ENCODE data around the gene SORBS2. TPM values are rescaled to one million over a fixed set of nuclear protein-coding genes. Genes with fewer than 3 reads are reported as not detected.

The SORBS2 gene
- total and polyA plus RNA-seq, 4 experiments from 2014 or later = not detected

- no peak overlapping the region for H3K27ac Mint-ChIP-seq
- Histone ChIP-seq H3K4me1 (ENCODE audit: insufficient read depth, low read length) (no peaks in the 10 kb centered on the region), H3K9me3 (ENCODE audit: control insufficient read depth in 1 of 2, low read length in 2 of 2) (no peaks in the 10 kb centered on the region), H3K27me3 (ENCODE audit: insufficient read depth, low read length) (no peaks in the 10 kb centered on the region), H3K36me3 (ENCODE audit: insufficient read depth, low read length) (no peaks in the 10 kb centered on the region), H3K4me3 (ENCODE audit: low read length in 2 of 2) (no peak overlapping the region), H3K27ac (ENCODE audit: low read depth, low read length) (no peak overlapping the region)
- peaks cover 0 to 3% (median 0%) of the 10 kb centered on the region in 8 donors for H3K9me3 Mint-ChIP-seq
- DNase-seq = no peak
- intact Hi-C loops (cut with micrococcal nuclease) = no loop called here
- ChIA-PET POLR2A (ENCODE audit: partially characterized antibody) (no interaction called here), CTCF (ENCODE audit: partially characterized antibody) (no interaction called here)
- no peaks in the 10 kb centered on the region for H3K36me3 Mint-ChIP-seq
- H3K27me3 Mint-ChIP-seq = peaks cover 0 to 10% of the 10 kb centered on the region in 2 donors
- H3K4me3 Mint-ChIP-seq = no peak overlapping the region
- H3K4me1 Mint-ChIP-seq = no peaks in the 10 kb centered on the region
Observed at GRCh38 chr4:185697488-185697887, 114.5 kb downstream of the SORBS2 start.

GRCh38 chr4:185695743-185696142, 116.3 kb downstream of the SORBS2 start:
- no peak overlapping the region for H3K4me3 Mint-ChIP-seq
- ChIA-PET POLR2A (ENCODE audit: partially characterized antibody) (no interaction called here), CTCF (ENCODE audit: partially characterized antibody) (no interaction called here)
- Histone ChIP-seq H3K27ac (ENCODE audit: low read depth, low read length) (no peak overlapping the region), H3K9me3 (ENCODE audit: control insufficient read depth in 1 of 2, low read length in 2 of 2) (no peaks in the 10 kb centered on the region), H3K4me3 (ENCODE audit: low read length in 2 of 2) (no peak overlapping the region), H3K27me3 (ENCODE audit: insufficient read depth, low read length) (no peaks in the 10 kb centered on the region), H3K36me3 (ENCODE audit: insufficient read depth, low read length) (no peaks in the 10 kb centered on the region), H3K4me1 (ENCODE audit: insufficient read depth, low read length) (no peaks in the 10 kb centered on the region)
- H3K36me3 Mint-ChIP-seq = no peaks in the 10 kb centered on the region
- H3K4me1 Mint-ChIP-seq = no peaks in the 10 kb centered on the region
- H3K9me3 Mint-ChIP-seq = no peaks in the 10 kb centered on the region
- intact Hi-C loops (cut with micrococcal nuclease) = no loop called here
- H3K27ac Mint-ChIP-seq = no peak overlapping the region
- no peak for DNase-seq
- peaks cover 0 to 6% of the 10 kb centered on the region in 2 donors for H3K27me3 Mint-ChIP-seq

- Mint-ChIP-seq H3K4me1 (no peaks in the 10 kb centered on the region), H3K9me3 (no peaks in the 10 kb centered on the region), H3K27ac (no peak overlapping the region), H3K36me3 (no peaks in the 10 kb centered on the region), H3K27me3 (peaks cover 1 to 9% of the 10 kb centered on the region in 2 donors), H3K4me3 (no peak overlapping the region)
- Histone ChIP-seq H3K4me1 (ENCODE audit: insufficient read depth, low read length) (no peaks in the 10 kb centered on the region), H3K36me3 (ENCODE audit: insufficient read depth, low read length) (no peaks in the 10 kb centered on the region), H3K9me3 (ENCODE audit: control insufficient read depth in 1 of 2, low read length in 2 of 2) (no peaks in the 10 kb centered on the region), H3K27me3 (ENCODE audit: insufficient read depth, low read length) (no peaks in the 10 kb centered on the region), H3K4me3 (ENCODE audit: low read length in 2 of 2) (no peak overlapping the region), H3K27ac (ENCODE audit: low read depth, low read length) (no peak overlapping the region)
- ChIA-PET POLR2A (ENCODE audit: partially characterized antibody) (no interaction called here), CTCF (ENCODE audit: partially characterized antibody) (no interaction called here)
- intact Hi-C loops (cut with micrococcal nuclease) = no loop called here
- no peak for DNase-seq
Observed at GRCh38 chr4:185693548-185694215, 118.3 kb downstream of the SORBS2 start.

GRCh38 chr4:185689407-185689806, 122.6 kb downstream of the SORBS2 start:
- H3K27me3 ChIP-seq (ENCODE audit: insufficient read depth, low read length) = no peaks in the 10 kb centered on the region
- Mint-ChIP-seq H3K27me3 (peaks cover 1 to 11% of the 10 kb centered on the region in 2 donors), H3K4me1 (no peaks in the 10 kb centered on the region), H3K27ac (no peak overlapping the region), H3K4me3 (no peak overlapping the region), H3K9me3 (no peaks in the 10 kb centered on the region), H3K36me3 (no peaks in the 10 kb centered on the region)
- H3K4me3 ChIP-seq (ENCODE audit: low read length in 2 of 2) = no peak overlapping the region
- CTCF ChIA-PET (ENCODE audit: partially characterized antibody) = interaction anchor here (1.0 kb wide), 1 partner anchor 9 kb away, joined by 3 read pairs; no protein-coding TSS in a partner anchor
- POLR2A ChIA-PET (ENCODE audit: partially characterized antibody) = no interaction called here
- H3K4me1 ChIP-seq (ENCODE audit: insufficient read depth, low read length) = no peaks in the 10 kb centered on the region
- DNase-seq = no peak
- no peak overlapping the region for H3K27ac ChIP-seq (ENCODE audit: low read depth, low read length)
- H3K9me3 ChIP-seq (ENCODE audit: control insufficient read depth in 1 of 2, low read length in 2 of 2) = no peaks in the 10 kb centered on the region
- intact Hi-C loops (cut with micrococcal nuclease) = no loop called here
- no peaks in the 10 kb centered on the region for H3K36me3 ChIP-seq (ENCODE audit: insufficient read depth, low read length)

- no peak overlapping the region for H3K27ac Mint-ChIP-seq
- H3K27me3 Mint-ChIP-seq = peaks cover 1 to 5% of the 10 kb centered on the region in 2 donors
- Histone ChIP-seq H3K36me3 (ENCODE audit: insufficient read depth, low read length) (no peaks in the 10 kb centered on the region), H3K27ac (ENCODE audit: low read depth, low read length) (no peak overlapping the region), H3K4me1 (ENCODE audit: insufficient read depth, low read length) (no peaks in the 10 kb centered on the region), H3K9me3 (ENCODE audit: control insufficient read depth in 1 of 2, low read length in 2 of 2) (no peaks in the 10 kb centered on the region), H3K4me3 (ENCODE audit: low read length in 2 of 2) (no peak overlapping the region), H3K27me3 (ENCODE audit: insufficient read depth, low read length) (no peaks in the 10 kb centered on the region)
- no peaks in the 10 kb centered on the region for H3K36me3 Mint-ChIP-seq
- no peak overlapping the region for H3K4me3 Mint-ChIP-seq
- H3K4me1 Mint-ChIP-seq = no peaks in the 10 kb centered on the region
- DNase-seq = no peak
- CTCF ChIA-PET (ENCODE audit: partially characterized antibody) = no interaction called here
- no peaks in the 10 kb centered on the region for H3K9me3 Mint-ChIP-seq
- intact Hi-C loops (cut with micrococcal nuclease) = no loop called here
- POLR2A ChIA-PET (ENCODE audit: partially characterized antibody) = no interaction called here
Observed at GRCh38 chr4:185685804-185686203, 126.2 kb downstream of the SORBS2 start.

GRCh38 chr4:185683896-185684295, 128.1 kb downstream of the SORBS2 start:
- Mint-ChIP-seq H3K27me3 (peaks cover 3 to 5% of the 10 kb centered on the region in 2 donors), H3K36me3 (no peaks in the 10 kb centered on the region), H3K9me3 (no peaks in the 10 kb centered on the region), H3K4me1 (no peaks in the 10 kb centered on the region), H3K4me3 (no peak overlapping the region), H3K27ac (no peak overlapping the region)
- Histone ChIP-seq H3K27me3 (ENCODE audit: insufficient read depth, low read length) (no peaks in the 10 kb centered on the region), H3K27ac (ENCODE audit: low read depth, low read length) (no peak overlapping the region), H3K36me3 (ENCODE audit: insufficient read depth, low read length) (no peaks in the 10 kb centered on the region), H3K4me1 (ENCODE audit: insufficient read depth, low read length) (no peaks in the 10 kb centered on the region), H3K9me3 (ENCODE audit: control insufficient read depth in 1 of 2, low read length in 2 of 2) (no peaks in the 10 kb centered on the region), H3K4me3 (ENCODE audit: low read length in 2 of 2) (no peak overlapping the region)
- CTCF ChIA-PET (ENCODE audit: partially characterized antibody) = no interaction called here
- intact Hi-C loops (cut with micrococcal nuclease) = no loop called here
- POLR2A ChIA-PET (ENCODE audit: partially characterized antibody) = no interaction called here
- no peak for DNase-seq

GRCh38 chr4:185683222-185683621, 128.8 kb downstream of the SORBS2 start:
- CTCF ChIA-PET (ENCODE audit: partially characterized antibody) = no interaction called here
- intact Hi-C loops (cut with micrococcal nuclease) = no loop called here
- no peak for DNase-seq
- H3K4me1 ChIP-seq (ENCODE audit: insufficient read depth, low read length) = no peaks in the 10 kb centered on the region
- POLR2A ChIA-PET (ENCODE audit: partially characterized antibody) = no interaction called here
- H3K4me3 Mint-ChIP-seq = no peak overlapping the region
- no peaks in the 10 kb centered on the region for H3K9me3 Mint-ChIP-seq
- H3K4me3 ChIP-seq (ENCODE audit: low read length in 2 of 2) = no peak overlapping the region
- H3K27ac Mint-ChIP-seq = no peak overlapping the region
- no peaks in the 10 kb centered on the region for H3K36me3 Mint-ChIP-seq
- H3K4me1 Mint-ChIP-seq = no peaks in the 10 kb centered on the region
- no peaks in the 10 kb centered on the region for H3K9me3 ChIP-seq (ENCODE audit: control insufficient read depth in 1 of 2, low read length in 2 of 2)
- H3K36me3 ChIP-seq (ENCODE audit: insufficient read depth, low read length) = no peaks in the 10 kb centered on the region
- no peaks in the 10 kb centered on the region for H3K27me3 ChIP-seq (ENCODE audit: insufficient read depth, low read length)
- no peak overlapping the region for H3K27ac ChIP-seq (ENCODE audit: low read depth, low read length)
- peaks cover 3 to 5% of the 10 kb centered on the region in 2 donors for H3K27me3 Mint-ChIP-seq

- H3K4me1 ChIP-seq (ENCODE audit: insufficient read depth, low read length) = no peaks in the 10 kb centered on the region
- H3K27ac Mint-ChIP-seq = no peak overlapping the region
- no peaks in the 10 kb centered on the region for H3K27me3 ChIP-seq (ENCODE audit: insufficient read depth, low read length)
- POLR2A ChIA-PET (ENCODE audit: partially characterized antibody) = no interaction called here
- no peak overlapping the region for H3K4me3 Mint-ChIP-seq
- H3K9me3 Mint-ChIP-seq = no peaks in the 10 kb centered on the region
- no peak overlapping the region for H3K27ac ChIP-seq (ENCODE audit: low read depth, low read length)
- no peaks in the 10 kb centered on the region for H3K36me3 ChIP-seq (ENCODE audit: insufficient read depth, low read length)
- no peaks in the 10 kb centered on the region for H3K36me3 Mint-ChIP-seq
- H3K9me3 ChIP-seq (ENCODE audit: control insufficient read depth in 1 of 2, low read length in 2 of 2) = no peaks in the 10 kb centered on the region
- DNase-seq = no peak
- intact Hi-C loops (cut with micrococcal nuclease) = no loop called here
- no peaks in the 10 kb centered on the region for H3K4me1 Mint-ChIP-seq
- no peak overlapping the region for H3K4me3 ChIP-seq (ENCODE audit: low read length in 2 of 2)
- H3K27me3 Mint-ChIP-seq = peaks cover 3 to 5% of the 10 kb centered on the region in 2 donors
- CTCF ChIA-PET (ENCODE audit: partially characterized antibody) = no interaction called here
Observed at GRCh38 chr4:185682236-185682635, 129.8 kb downstream of the SORBS2 start.

Measured in CD4-positive, alpha-beta memory T cell (primary cell).